Spleen (tissue), 11 donors: ENCODE measurements around the gene FIBP. TPM values are rescaled to one million over a fixed set of nuclear protein-coding genes. Genes with fewer than 3 reads are reported as not detected.
A peak's percentile ranks its signal among the peaks of the same experiment; 100 is the strongest.

Experiments used
- DNase-seq: peaks from one replicate; pipeline ENCODE4 v3.0.0-alpha.2; 2020
- H3K27ac ChIP-seq, 8 donors: fragments of 200-600 bp; sonication (generic) in 7 of 8; 1 replicate in 4 of 8; 2 replicates in 4 of 8; pipeline versions ENCODE4 v1.5.0 to v1.8.0; 2016 to 2021; ENCODE audit warnings: inconsistent platforms in 4 of 8, mild to moderate bottlenecking in 4 of 8, moderate library complexity in 1 of 8
- H3K27me3 ChIP-seq, 7 donors: fragments of 200-600 bp; sonication (generic) in 6 of 7; replicated peaks in 1 of 7; 1 replicate in 4 of 7; 2 replicates in 3 of 7; pipeline versions ENCODE4 v1.5.0 to v1.8.0; 2016 to 2021; ENCODE audit warnings: inconsistent platforms in 3 of 7, mild to moderate bottlenecking in 1 of 7
- H3K36me3 ChIP-seq, 6 donors: fragments of 200-600 bp; sonication (generic) in 5 of 6; 1 replicate in 4 of 6; 2 replicates in 2 of 6; pipeline versions ENCODE4 v1.5.0 to v1.8.0; 2016 to 2021; ENCODE audit warnings: inconsistent platforms in 2 of 6
- H3K4me1 ChIP-seq, 6 donors: fragments of 200-600 bp; sonication (generic) in 5 of 6; 1 replicate in 3 of 6; 2 replicates in 3 of 6; pipeline versions ENCODE4 v1.5.0 to v1.8.0; 2016 to 2021; ENCODE audit warnings: inconsistent platforms in 3 of 6
- H3K4me3 ChIP-seq, 8 donors: fragments of 200-600 bp; sonication (generic) in 7 of 8; 1 replicate in 4 of 8; 2 replicates in 4 of 8; pipeline versions ENCODE4 v1.5.0 to v1.8.0; 2016 to 2021; ENCODE audit warnings: inconsistent platforms in 4 of 8, mild to moderate bottlenecking in 4 of 8, moderate library complexity in 2 of 8
- H3K9me3 ChIP-seq, 8 donors: fragments of 200-600 bp; sonication (generic) in 7 of 8; 1 replicate in 4 of 8; 2 replicates in 4 of 8; pipeline versions ENCODE4 v1.5.0 to v1.8.0; 2016 to 2021; ENCODE audit warnings: inconsistent platforms in 4 of 8
- CTCF ChIP-seq, 11 experiments: fragments of 200-600 bp in 7 of 11; fragments of 450-650 bp in 4 of 11; sonication (generic) in 4 of 11; IDR thresholded peaks in 8 of 11; conservative IDR thresholded peaks in 3 of 11; 1 replicate in 7 of 11; 2 replicates in 4 of 11; pipeline versions ENCODE4 v1.4.0 to v1.8.0; 2016 to 2021; ENCODE audit warnings: antibody characterized with exemption in 11 of 11, inconsistent platforms in 4 of 11, mild to moderate bottlenecking in 1 of 11
- POLR2A ChIP-seq, 3 donors: fragments of 450-650 bp; IDR thresholded peaks; one replicate each; pipeline ENCODE4 v1.5.1; 2017; ENCODE audit warnings: antibody characterized with exemption in 3 of 3, mild to moderate bottlenecking in 1 of 3
- POLR2AphosphoS5 ChIP-seq, 3 donors: sonication (generic); formaldehyde crosslinking; IDR thresholded peaks; one replicate each; pipeline ENCODE4 v1.5.1; 2017; ENCODE audit warnings: antibody characterized with exemption in 3 of 3
- WGBS, 5 donors: extraction: QIAGEN DNeasy Blood & Tissue Kit in 3 of 5; methylation state at CpG; one replicate each; pipeline versions ENCODE4 v1.1.5 to v1.1.7; 2013 to 2018; 5-methylcytosine and 5-hydroxymethylcytosine counted together
- intact Hi-C: fragments of 100-400 bp; cut with DNase I; formaldehyde crosslinking; loops from one replicate; pipeline ENCODE4 v1.15.0; 2023; ENCODE audit warnings: low total_unique reads
- polyA plus RNA-seq, 3 donors: library from polyadenylated mRNA; stranded (reverse); fragments of 200-250 nt; gene quantifications; one replicate each; pipeline ENCODE4 v1.2.1, GENCODE V29; 2013
- total RNA-seq, 7 donors: library from RNA; depleted of rRNA in 3 of 7; stranded (reverse); fragments of >200 nt in 3 of 7; fragmentation: NEBNext Ultra II Directional in 4 of 7; extraction: Animal tissue kit (Norgen Biotek cat#: 25700) in 4 of 7; gene quantifications; one replicate each; pipeline versions ENCODE4 v1.1.0 to v1.2.1, GENCODE V29; 2016 to 2021
- donor health status: healthy with polysubstance abuse.
- donor health status: DM: no; HTN: no; CAD: no; lungs with moderate emphysema.
- donor health status: DM: no; HTN: no; CAD: no.
- donor health status: Bipolar disorder and iron deficiency.
- donor health status: healthy.
- donor health status: DM: no; HTN: no; CAD: no.
- donor health status: DM: yes; HTN: yes; CAD: no.

The FIBP gene
- total and polyA plus RNA-seq, 10 donors: 52.3 to 79.0 (median 64.6) TPM

- TF ChIP-seq CTCF (IDR thresholded peaks at IDR 0.05 in 8 of 11, conservative IDR thresholded peaks at IDR 0.05 in 3 of 11): no peak
- no peak for TF ChIP-seq POLR2AphosphoS5 (IDR thresholded peaks at IDR 0.05)
- TF ChIP-seq POLR2A (IDR thresholded peaks at IDR 0.05): no peak
- Histone ChIP-seq H3K4me3 (no peak overlapping the region), H3K27ac (no peak overlapping the region), H3K27me3 (peaks cover 0 to 27% (median 0%) of the 10 kb centered on the region in 7 donors), H3K9me3 (no peaks in the 10 kb centered on the region), H3K4me1 (peaks cover 3 to 9% (median 5%) of the 10 kb centered on the region in 6 donors), H3K36me3 (no peaks in the 10 kb centered on the region)
- 87 to 94% (median 88%) methylated on average over 5 of the region's 5 CpGs for WGBS, 5 donors
- intact Hi-C loops: no loop called here
- no peak for DNase-seq
Observed at GRCh38 chr11:65906602-65907001, 18.3 kb upstream of the FIBP start.

- Histone ChIP-seq H3K36me3 (no peaks in the 10 kb centered on the region), H3K27me3 (peaks cover 0 to 34% (median 13%) of the 10 kb centered on the region in 7 donors), H3K27ac (no peak overlapping the region), H3K4me1 (peaks cover 10 to 32% (median 22%) of the 10 kb centered on the region in 6 donors), H3K4me3 (no peak overlapping the region), H3K9me3 (no peaks in the 10 kb centered on the region)
- WGBS, 5 donors: 77 to 94% (median 84%) methylated on average over 8 of the region's 8 CpGs
- intact Hi-C loops: no loop called here
- no peak for TF ChIP-seq POLR2AphosphoS5 (IDR thresholded peaks at IDR 0.05)
- TF ChIP-seq POLR2A (IDR thresholded peaks at IDR 0.05): no peak
- TF ChIP-seq CTCF (IDR thresholded peaks at IDR 0.05 in 8 of 11, conservative IDR thresholded peaks at IDR 0.05 in 3 of 11): no peak
- DNase-seq: no peak
Observed at GRCh38 chr11:65903715-65904114, 15.4 kb upstream of the FIBP start.

DNA sequence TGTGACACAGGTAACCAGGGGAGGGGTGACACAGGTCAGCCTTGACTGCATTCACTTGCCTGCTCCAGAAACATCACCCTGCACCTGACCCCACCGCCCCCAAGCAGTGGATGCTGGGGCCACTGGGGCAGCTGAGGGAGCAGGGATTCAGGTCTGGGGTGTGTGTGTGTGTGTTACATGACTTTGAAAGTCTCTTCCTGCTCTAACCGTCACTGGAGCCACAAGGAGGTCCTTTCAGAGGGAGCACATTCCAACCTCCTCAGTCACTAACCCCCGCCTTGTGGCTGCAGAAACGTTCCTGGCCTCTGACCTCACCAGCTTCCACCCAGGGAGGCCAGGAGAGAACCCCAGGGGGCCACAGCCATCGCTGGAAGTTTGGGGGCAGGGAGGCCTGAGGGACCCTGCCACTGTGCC is 14.8 kb upstream of the FIBP start:
- WGBS, 5 donors: 16 to 32% (median 22%) methylated on average over 4 to 5 of the region's 5 CpGs
- intact Hi-C loops: no loop called here
- Histone ChIP-seq H3K36me3 (no peaks in the 10 kb centered on the region), H3K4me3 (no peak overlapping the region), H3K27ac (no peak overlapping the region), H3K27me3 (peaks cover 0 to 33% (median 13%) of the 10 kb centered on the region in 7 donors), H3K9me3 (no peaks in the 10 kb centered on the region), H3K4me1 (peaks cover 10 to 39% (median 25%) of the 10 kb centered on the region in 6 donors)
- no peak for DNase-seq
- no peak for TF ChIP-seq CTCF (IDR thresholded peaks at IDR 0.05 in 8 of 11, conservative IDR thresholded peaks at IDR 0.05 in 3 of 11)
- TF ChIP-seq POLR2A (IDR thresholded peaks at IDR 0.05): no peak
- no peak for TF ChIP-seq POLR2AphosphoS5 (IDR thresholded peaks at IDR 0.05)

- Histone ChIP-seq H3K4me1 (peaks cover 10 to 39% (median 25%) of the 10 kb centered on the region in 6 donors), H3K36me3 (no peaks in the 10 kb centered on the region), H3K27ac (peak overlapping the region in 6 of 8 donors; percentile 39 to 83 (median 67)), H3K4me3 (peak overlapping the region in 5 of 8 donors; percentile 45 to 70 (median 57)), H3K9me3 (no peaks in the 10 kb centered on the region), H3K27me3 (peaks cover 0 to 30% (median 13%) of the 10 kb centered on the region in 7 donors)
- 78 to 89% (median 84%) methylated on average over 11 of the region's 11 CpGs for WGBS, 5 donors
- intact Hi-C loops: no loop called here
- no peak for DNase-seq
- TF ChIP-seq CTCF (IDR thresholded peaks at IDR 0.05 in 8 of 11, conservative IDR thresholded peaks at IDR 0.05 in 3 of 11) (no peak), POLR2A (IDR thresholded peaks at IDR 0.05) (no peak), POLR2AphosphoS5 (IDR thresholded peaks at IDR 0.05) (no peak)
Observed at GRCh38 chr11:65900899-65901180, 12.6 kb upstream of the FIBP start.
